Stomach (tissue), 4 donors: ENCODE data around the gene COX7B.
"Not testable (repeated sequence)": the region's sequence is repeated elsewhere in the genome, so short reads cannot be mapped to it uniquely, and the experiment has no call there.

Experiments
- CTCF ChIP-seq, 7 experiments: fragments of 450-650 bp in 4 of 7; fragments of 200-600 bp in 3 of 7; sonication (generic) in 3 of 7; IDR thresholded peaks; one replicate each; pipeline ENCODE4 v1.5.1; 2016 to 2019; ENCODE audit warnings: antibody characterized with exemption in 7 of 7, control low read depth in 2 of 7, mild to moderate bottlenecking in 1 of 7
- POLR2A ChIP-seq, 4 donors: fragments of 450-650 bp; IDR thresholded peaks; one replicate each; pipeline ENCODE4 v1.6.1; 2016; ENCODE audit warnings: antibody characterized with exemption in 4 of 4, control low read depth in 2 of 4, mild to moderate bottlenecking in 1 of 4, moderate library complexity in 1 of 4

DNA sequence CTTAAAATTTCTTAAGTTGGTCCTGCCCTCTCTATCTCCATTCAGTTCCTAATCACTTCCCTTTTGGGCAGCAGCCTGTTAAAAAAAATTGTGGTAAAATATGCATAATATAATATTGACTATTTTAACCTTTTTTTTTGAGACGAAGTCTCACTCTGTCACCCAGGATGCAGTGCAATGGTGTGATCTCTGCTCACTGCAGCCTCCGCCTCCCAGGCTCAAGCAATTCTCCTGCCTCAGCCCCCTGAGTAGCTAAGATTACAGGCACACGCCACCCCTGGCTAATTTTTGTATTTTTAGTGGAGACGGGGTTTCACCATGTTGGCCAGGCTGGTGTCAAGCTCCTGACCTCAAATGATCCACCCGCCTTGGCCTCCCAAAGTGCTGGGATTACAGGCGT is 20.1 kb downstream of the COX7B start:
- not testable (repeated sequence) for TF ChIP-seq POLR2A, CTCF (IDR thresholded peaks at IDR 0.05)
